Lung (tissue), 12 donors: ENCODE data around the gene ARHGAP42. TPM values are rescaled to one million over a fixed set of nuclear protein-coding genes. Genes with fewer than 3 reads are reported as not detected.
A peak's percentile ranks its signal among the peaks of the same experiment; 100 is the strongest.

Experiments used
- ATAC-seq: fragments of 200-7000 bp; cut with Tn5 transposase; one replicate; pipeline ENCODE4 v1.9.1; 2020; ENCODE audit warnings: moderate number of reproducible peaks; ENCODE audit not compliant: insufficient read depth, low FRiP score
- DNase-seq, 3 donors: peaks; one replicate each; pipeline ENCODE4 v3.0.0-alpha.2; 2013 to 2017
- H3K27ac ChIP-seq, 2 donors: one replicate each; pipeline ENCODE4 v1.5.1; 2013; ENCODE audit warnings: mild to moderate bottlenecking in 2 of 2, moderate library complexity in 2 of 2, control low read depth in 1 of 2, inconsistent platforms in 1 of 2, low read depth in 1 of 2, low read length in 1 of 2
- H3K27me3 ChIP-seq, 3 donors: one replicate each; pipeline ENCODE4 v1.5.1; 2013; ENCODE audit warnings: low read length in 2 of 3; ENCODE audit not compliant: control insufficient read depth in 3 of 3, insufficient read depth in 3 of 3
- H3K36me3 ChIP-seq, 4 donors: one replicate each; pipeline ENCODE4 v1.5.1; 2013; ENCODE audit warnings: low read length in 4 of 4, mild to moderate bottlenecking in 1 of 4, moderate library complexity in 1 of 4; ENCODE audit not compliant: control insufficient read depth in 4 of 4, insufficient read depth in 4 of 4
- H3K4me1 ChIP-seq, 5 donors: one replicate each; pipeline ENCODE4 v1.5.1; 2013; ENCODE audit warnings: low read length in 5 of 5, mild to moderate bottlenecking in 2 of 5, moderate library complexity in 1 of 5; ENCODE audit not compliant: control insufficient read depth in 5 of 5, insufficient read depth in 5 of 5
- H3K4me3 ChIP-seq: one replicate; pipeline ENCODE4 v1.5.1; 2013; ENCODE audit warnings: mild to moderate bottlenecking, control low read depth, moderate library complexity
- H3K9ac ChIP-seq, 2 donors: one replicate each; pipeline ENCODE4 v1.5.1; 2013; ENCODE audit warnings: low read length in 2 of 2, control low read depth in 1 of 2; ENCODE audit not compliant: insufficient read depth in 1 of 2
- H3K9me3 ChIP-seq, 4 donors: one replicate each; pipeline ENCODE4 v1.5.1; 2013; ENCODE audit warnings: low read length in 3 of 4, mild to moderate bottlenecking in 1 of 4, moderate library complexity in 1 of 4; ENCODE audit not compliant: control insufficient read depth in 4 of 4, insufficient read depth in 3 of 4
- CTCF ChIP-seq: IDR thresholded peaks from 2 replicates; pipeline ENCODE4 v1.5.1; 2012; ENCODE audit warnings: mild to moderate bottlenecking; ENCODE audit errors: control extremely low read depth, extremely low read depth
- WGBS, 2 donors: extraction: QIAGEN DNeasy Blood & Tissue Kit; methylation state at CpG; one replicate each; pipeline ENCODE4 v1.1.7; 2013; 5-methylcytosine and 5-hydroxymethylcytosine counted together
- polyA plus RNA-seq, 2 donors: library from polyadenylated mRNA; stranded (reverse); fragments of 200-250 nt; gene quantifications; one replicate each; pipeline ENCODE4 v1.2.1, GENCODE V29; 2013
- total RNA-seq, 2 donors: library from RNA; depleted of rRNA in 1 of 2; stranded (reverse); fragments of >200 nt in 1 of 2; gene quantifications; one replicate each; pipeline ENCODE4 v1.2.1, GENCODE V29; 2014 to 2021
- donor health status: control.
- donor health status: control.
- donor health status: Bipolar disorder and iron deficiency.
- donor health status: healthy.
- donor health status: DM: yes; HTN: yes; CAD: no.

Gene ARHGAP42
- total and polyA plus RNA-seq, 4 donors: 4.1 to 58.6 (median 10.3) TPM

GRCh38 chr11:100923555-100923954 lies 236.5 kb downstream of the ARHGAP42 start:
- no peaks in the 10 kb centered on the region for H3K9me3 ChIP-seq
- WGBS, 2 donors: 58 to 69% methylated on average over 2 of the region's 2 CpGs
- no peaks in the 10 kb centered on the region for H3K36me3 ChIP-seq
- no peaks in the 10 kb centered on the region for H3K27me3 ChIP-seq
- no peak overlapping the region for H3K9ac ChIP-seq
- ATAC-seq: no peak
- H3K4me1 ChIP-seq: peaks cover 0 to 8% (median 5%) of the 10 kb centered on the region in 5 donors
- H3K27ac ChIP-seq: peak overlapping the region in 1 of 2 donors; percentile 21
- no peak for DNase-seq
- TF ChIP-seq CTCF: no peak
- H3K4me3 ChIP-seq: no peak overlapping the region

DNA sequence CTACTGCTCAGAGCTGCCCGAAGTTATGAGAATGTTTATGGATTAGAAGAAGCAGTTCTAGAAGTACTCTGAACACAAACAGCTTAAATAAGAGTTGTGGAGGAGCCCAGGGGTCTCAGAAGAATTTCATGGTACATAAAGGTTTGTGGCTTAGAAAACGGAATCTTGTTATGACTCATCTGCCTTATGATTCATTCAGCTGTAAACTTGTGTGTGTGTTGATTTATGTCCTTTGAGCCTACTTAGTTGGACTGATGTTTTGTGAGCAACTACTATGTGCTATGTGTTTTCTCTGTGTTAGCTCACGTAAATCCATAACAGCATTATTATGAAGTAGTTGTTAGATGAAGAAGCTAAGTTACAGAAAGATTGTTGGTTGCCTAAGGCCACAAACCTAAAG lies 238.8 kb downstream of the ARHGAP42 start:
- Histone ChIP-seq H3K4me1 (no peaks in the 10 kb centered on the region), H3K4me3 (no peak overlapping the region), H3K27me3 (no peaks in the 10 kb centered on the region), H3K9ac (no peak overlapping the region), H3K36me3 (no peaks in the 10 kb centered on the region), H3K27ac (no peak overlapping the region), H3K9me3 (no peaks in the 10 kb centered on the region)
- ATAC-seq (no peak), DNase-seq (no peak)
- TF ChIP-seq CTCF: no peak
- WGBS, 2 donors: 77 to 78% methylated on average over 3 of the region's 3 CpGs

- no peaks in the 10 kb centered on the region for H3K9me3 ChIP-seq
- H3K4me3 ChIP-seq: no peak overlapping the region
- no peak overlapping the region for H3K27ac ChIP-seq
- DNase-seq: no peak
- no peak overlapping the region for H3K9ac ChIP-seq
- H3K4me1 ChIP-seq: no peaks in the 10 kb centered on the region
- H3K27me3 ChIP-seq: no peaks in the 10 kb centered on the region
- no peak for TF ChIP-seq CTCF
- no peak for ATAC-seq
- no peaks in the 10 kb centered on the region for H3K36me3 ChIP-seq
- 75 to 86% methylated on average over 5 of the region's 5 CpGs for WGBS, 2 donors
Measured at GRCh38 chr11:100927579-100927978, 240.5 kb downstream of the ARHGAP42 start.

- no peak for TF ChIP-seq CTCF
- Histone ChIP-seq H3K9me3 (no peaks in the 10 kb centered on the region), H3K36me3 (no peaks in the 10 kb centered on the region), H3K9ac (no peak overlapping the region), H3K4me3 (no peak overlapping the region), H3K27me3 (no peaks in the 10 kb centered on the region), H3K4me1 (no peaks in the 10 kb centered on the region), H3K27ac (no peak overlapping the region)
- ATAC-seq: no peak
- no peak for DNase-seq
- WGBS, 2 donors: 92 to 96% methylated on average over 2 of the region's 2 CpGs
Measured at GRCh38 chr11:100928426-100928825, 241.3 kb downstream of the ARHGAP42 start.
